Right lobe of liver (tissue), 6 donors: Measurements from ENCODE around the gene CCDC90B. TPM values are rescaled to one million over a fixed set of nuclear protein-coding genes. Genes with fewer than 3 reads are reported as not detected.
"Not testable (repeated sequence)": the region's sequence is repeated elsewhere in the genome, so short reads cannot be mapped to it uniquely, and the experiment has no call there.

ENCODE experiments used
- ATAC-seq, 4 donors: fragments of 200-7000 bp; cut with Tn5 transposase; one replicate each; pipeline ENCODE4 v1.9.1; 2020; ENCODE audit warnings: mild to moderate bottlenecking in 4 of 4, moderate library complexity in 4 of 4
- DNase-seq, 3 donors: peaks; one replicate each; pipeline ENCODE4 v3.0.0-alpha.2; 2020
- H3K27ac ChIP-seq, 3 donors: fragments of 200-600 bp; one replicate each; pipeline ENCODE4 v1.8.0; 2022
- H3K27me3 ChIP-seq, 2 donors: fragments of 200-600 bp; one replicate each; pipeline ENCODE4 v1.8.0; 2022
- H3K36me3 ChIP-seq, 4 donors: fragments of 200-600 bp; sonication (generic) in 1 of 4; one replicate each; pipeline versions ENCODE4 v1.5.1 to v1.8.0; 2017 to 2022; ENCODE audit warnings: control low read depth in 1 of 4
- H3K4me1 ChIP-seq, 4 donors: fragments of 200-600 bp; sonication (generic) in 1 of 4; one replicate each; pipeline versions ENCODE4 v1.5.1 to v1.8.0; 2017 to 2022; ENCODE audit warnings: control low read depth in 1 of 4
- H3K4me3 ChIP-seq, 3 donors: fragments of 200-600 bp; one replicate each; pipeline ENCODE4 v1.8.0; 2022
- H3K9me3 ChIP-seq, 4 donors: fragments of 200-600 bp; sonication (generic) in 1 of 4; one replicate each; pipeline versions ENCODE4 v1.5.1 to v1.8.0; 2017 to 2022; ENCODE audit warnings: control low read depth in 1 of 4
- POLR2A ChIP-seq: fragments of 450-650 bp; IDR thresholded peaks from one replicate; pipeline ENCODE4 v1.6.1; 2017; ENCODE audit warnings: antibody characterized with exemption, mild to moderate bottlenecking
- WGBS: methylation state at CpG from one replicate; pipeline ENCODE4 v1.1.6; 2018; ENCODE audit warnings: low coverage, low lambda C conversion rate; ENCODE audit not compliant: insufficient coverage; ENCODE audit errors: missing lambda C conversion rate; 5-methylcytosine and 5-hydroxymethylcytosine counted together
- intact Hi-C, 2 donors: fragments of 100-400 bp; cut with DNase I; formaldehyde crosslinking; loops; one replicate each; pipeline versions ENCODE4 v1.11.2 to v1.14.1; 2022
- total RNA-seq, 6 experiments: library from RNA; depleted of rRNA in 2 of 6; stranded (reverse); fragments of >200 nt in 2 of 6; fragmentation: NEBNext Ultra II Directional in 3 of 6; extraction: Animal tissue kit (Norgen Biotek cat#: 25700) in 3 of 6; gene quantifications; one replicate each; pipeline versions ENCODE4 v1.1.0 to v1.2.4, GENCODE V29; 2016 to 2023
- TF ChIP-seq, protein P1 (sequence below), 4 donors: fragments of 200-600 bp in 3 of 4; fragments of 450-650 bp in 1 of 4; IDR thresholded peaks; one replicate each; pipeline versions ENCODE4 v1.5.1 to v1.8.0; 2016 to 2022; ENCODE audit warnings: antibody characterized with exemption in 4 of 4, mild to moderate bottlenecking in 2 of 4
- donor health status: DM: no; HTN: yes; CAD: no.
- donor health status: DM: no; HTN: no; CAD: no.
- donor health status: DM: no; HTN: no; CAD: no.
- donor health status: DM: no; HTN: yes; CAD: no.
- donor health status: DM: no; HTN: yes; CAD: no.

The CCDC90B gene
- total RNA-seq, 6 experiments from 2014 or later = 16.8 to 29.0 (median 18.1) TPM

DNA sequence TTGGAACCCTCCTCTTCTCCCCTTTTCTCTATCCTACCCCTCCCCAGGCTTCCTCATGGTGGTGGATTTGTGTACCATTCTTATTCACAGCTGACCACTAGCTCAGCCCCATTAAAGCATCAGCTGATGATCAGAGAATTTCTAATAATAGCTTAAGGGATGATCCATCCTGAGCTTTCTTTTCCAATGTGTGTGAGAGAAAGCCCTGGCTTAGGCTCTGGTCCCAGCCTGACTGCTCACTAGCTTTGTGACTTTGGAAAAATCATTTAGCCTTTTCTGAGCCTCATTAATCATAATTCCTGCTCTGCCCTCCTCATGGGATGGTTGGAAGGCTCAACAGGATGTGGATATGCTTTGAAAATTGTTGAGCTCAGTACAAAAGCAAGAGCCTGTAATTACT, 26.3 kb upstream of the CCDC90B start:
- Histone ChIP-seq H3K4me3 (no peak overlapping the region), H3K27ac (no peak overlapping the region), H3K9me3 (no peaks in the 10 kb centered on the region), H3K36me3 (no peaks in the 10 kb centered on the region), H3K4me1 (no peaks in the 10 kb centered on the region), H3K27me3 (no peaks in the 10 kb centered on the region)
- ATAC-seq (no peak), DNase-seq (no peak)
- TF ChIP-seq, protein P1, sequence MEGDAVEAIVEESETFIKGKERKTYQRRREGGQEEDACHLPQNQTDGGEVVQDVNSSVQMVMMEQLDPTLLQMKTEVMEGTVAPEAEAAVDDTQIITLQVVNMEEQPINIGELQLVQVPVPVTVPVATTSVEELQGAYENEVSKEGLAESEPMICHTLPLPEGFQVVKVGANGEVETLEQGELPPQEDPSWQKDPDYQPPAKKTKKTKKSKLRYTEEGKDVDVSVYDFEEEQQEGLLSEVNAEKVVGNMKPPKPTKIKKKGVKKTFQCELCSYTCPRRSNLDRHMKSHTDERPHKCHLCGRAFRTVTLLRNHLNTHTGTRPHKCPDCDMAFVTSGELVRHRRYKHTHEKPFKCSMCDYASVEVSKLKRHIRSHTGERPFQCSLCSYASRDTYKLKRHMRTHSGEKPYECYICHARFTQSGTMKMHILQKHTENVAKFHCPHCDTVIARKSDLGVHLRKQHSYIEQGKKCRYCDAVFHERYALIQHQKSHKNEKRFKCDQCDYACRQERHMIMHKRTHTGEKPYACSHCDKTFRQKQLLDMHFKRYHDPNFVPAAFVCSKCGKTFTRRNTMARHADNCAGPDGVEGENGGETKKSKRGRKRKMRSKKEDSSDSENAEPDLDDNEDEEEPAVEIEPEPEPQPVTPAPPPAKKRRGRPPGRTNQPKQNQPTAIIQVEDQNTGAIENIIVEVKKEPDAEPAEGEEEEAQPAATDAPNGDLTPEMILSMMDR (IDR thresholded peaks at IDR 0.05) = no peak
- TF ChIP-seq POLR2A = no peak
- intact Hi-C loops = no loop called here

- no peaks in the 10 kb centered on the region for H3K9me3 ChIP-seq
- intact Hi-C loops = no loop called here
- no peaks in the 10 kb centered on the region for H3K4me1 ChIP-seq
- 100% methylated on average over 1 of the region's 2 CpGs for WGBS
- no peaks in the 10 kb centered on the region for H3K27me3 ChIP-seq
- no peak for DNase-seq
- H3K36me3 ChIP-seq = no peaks in the 10 kb centered on the region
- H3K4me3 ChIP-seq = no peak overlapping the region
- TF ChIP-seq, protein P1 (IDR thresholded peaks at IDR 0.05) = no peak
- no peak for TF ChIP-seq POLR2A
- no peak overlapping the region for H3K27ac ChIP-seq
- no peak for ATAC-seq
Observed at GRCh38 chr11:83311701-83312100, 25.5 kb upstream of the CCDC90B start.

GRCh38 chr11:83310718-83311117, 24.6 kb upstream of the CCDC90B start:
- H3K36me3 ChIP-seq = no peaks in the 10 kb centered on the region
- no peak overlapping the region for H3K27ac ChIP-seq
- no peak for DNase-seq
- H3K27me3 ChIP-seq = no peaks in the 10 kb centered on the region
- H3K4me3 ChIP-seq = no peak overlapping the region
- TF ChIP-seq, protein P1 (IDR thresholded peaks at IDR 0.05) = no peak
- TF ChIP-seq POLR2A = no peak
- intact Hi-C loops = no loop called here
- H3K9me3 ChIP-seq = no peaks in the 10 kb centered on the region
- H3K4me1 ChIP-seq = no peaks in the 10 kb centered on the region
- no peak for ATAC-seq

DNA sequence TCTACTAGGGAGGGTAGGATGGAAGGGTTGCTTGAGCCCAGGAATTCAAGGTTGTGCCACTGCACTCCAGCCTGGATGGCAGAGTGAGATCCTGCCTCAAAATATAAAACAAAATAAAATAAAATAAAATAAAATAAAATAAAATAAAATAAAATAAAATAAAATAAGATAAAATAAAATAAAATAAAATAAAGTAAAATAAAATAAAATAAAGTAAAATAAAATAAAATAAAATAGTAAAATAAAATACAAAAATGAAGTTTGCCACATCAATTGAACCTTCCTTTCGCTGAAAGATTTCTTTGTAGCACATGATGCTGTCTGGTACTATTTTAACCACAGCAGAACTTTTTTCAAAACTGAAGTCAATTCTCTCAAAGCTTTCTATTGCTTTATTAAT, 22.4 kb upstream of the CCDC90B start:
- H3K27me3 ChIP-seq, H3K4me1 ChIP-seq, ATAC-seq, H3K9me3 ChIP-seq, H3K4me3 ChIP-seq, H3K36me3 ChIP-seq, intact Hi-C loops, H3K27ac ChIP-seq, DNase-seq: not testable (repeated sequence)
- 92% methylated on average over 1 of the region's 1 CpG for WGBS

DNA sequence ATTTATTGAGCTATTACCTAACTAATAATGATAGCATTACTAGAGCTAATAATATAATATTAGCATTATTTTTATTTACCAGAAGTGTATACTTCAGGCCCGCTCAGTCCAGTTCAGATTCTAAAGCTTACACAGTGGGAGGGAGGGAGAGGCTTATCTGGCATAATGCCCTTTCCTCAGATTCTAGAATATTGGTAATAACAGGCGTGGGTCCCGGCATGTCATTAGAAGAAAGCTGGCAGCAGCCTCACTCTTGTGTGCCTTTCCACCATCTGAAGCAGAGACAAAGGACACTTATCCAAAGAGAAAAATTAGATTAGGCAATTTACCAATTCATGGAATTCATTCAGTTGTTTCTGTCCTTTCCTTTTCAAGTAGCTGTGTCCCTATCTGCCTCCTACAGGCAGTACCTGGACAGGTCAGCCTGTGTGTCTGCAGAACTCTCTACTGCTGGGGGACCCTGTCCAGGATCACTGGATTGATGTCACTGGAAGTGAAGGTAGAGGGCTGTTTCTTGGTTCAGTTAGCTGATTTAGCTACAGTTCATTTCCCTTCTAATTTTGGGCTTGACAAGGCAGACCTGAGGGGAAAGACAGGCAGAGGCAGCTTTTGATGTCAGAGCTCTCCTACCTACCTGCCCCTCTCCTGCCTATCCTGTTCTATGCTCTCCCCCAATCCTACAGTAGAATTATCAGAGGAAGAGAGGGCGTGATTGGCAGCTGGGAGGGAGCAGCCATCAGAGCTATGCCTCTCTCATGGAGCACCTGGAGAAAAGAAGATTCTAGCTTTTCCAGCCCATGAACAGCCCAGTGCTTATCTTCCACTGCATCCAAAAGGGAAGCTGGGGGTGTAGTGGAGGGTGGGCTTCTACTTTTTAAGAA, 20.3 kb upstream of the CCDC90B start:
- Histone ChIP-seq H3K36me3 (no peaks in the 10 kb centered on the region), H3K27me3 (no peaks in the 10 kb centered on the region), H3K9me3 (no peaks in the 10 kb centered on the region), H3K4me3 (no peak overlapping the region), H3K4me1 (no peaks in the 10 kb centered on the region), H3K27ac (no peak overlapping the region)
- DNase-seq = no peak
- 89% methylated on average over 4 of the region's 4 CpGs for WGBS
- intact Hi-C loops = no loop called here
- TF ChIP-seq POLR2A = no peak
- TF ChIP-seq, protein P1 (IDR thresholded peaks at IDR 0.05) = no peak
- no peak for ATAC-seq
